Upper lobe of left lung (tissue), 4 donors: ENCODE measurements around the gene GPR137B.

Experiments
- CTCF ChIP-seq, 6 experiments: fragments of 450-650 bp in 4 of 6; fragments of 200-600 bp in 2 of 6; sonication (generic) in 2 of 6; IDR thresholded peaks; one replicate each; pipeline ENCODE4 v1.5.1; 2016 to 2019; ENCODE audit warnings: antibody characterized with exemption in 6 of 6
- POLR2A ChIP-seq, 4 donors: fragments of 450-650 bp; IDR thresholded peaks; one replicate each; pipeline ENCODE4 v1.5.1; 2016 to 2017; ENCODE audit warnings: antibody characterized with exemption in 4 of 4, mild to moderate bottlenecking in 2 of 4

GRCh38 chr1:236185687-236186086, 43.3 kb downstream of the GPR137B start:
- no peak for TF ChIP-seq CTCF (IDR thresholded peaks at IDR 0.05)
- TF ChIP-seq POLR2A (IDR thresholded peaks at IDR 0.05), result no peak
